GM12801 (cell line): ENCODE results near the gene CCDC187.

Source experiments
- CTCF ChIP-seq: IDR thresholded peaks from one replicate; pipeline ENCODE4 v1.5.1; 2011; ENCODE audit warnings: control low read depth; ENCODE audit not compliant: insufficient read length; ENCODE audit errors: extremely low read depth

Gene CCDC187

GRCh38 chr9:136342181-136343120, 38.6 kb upstream of the CCDC187 start:
- no peak for TF ChIP-seq CTCF

DNA sequence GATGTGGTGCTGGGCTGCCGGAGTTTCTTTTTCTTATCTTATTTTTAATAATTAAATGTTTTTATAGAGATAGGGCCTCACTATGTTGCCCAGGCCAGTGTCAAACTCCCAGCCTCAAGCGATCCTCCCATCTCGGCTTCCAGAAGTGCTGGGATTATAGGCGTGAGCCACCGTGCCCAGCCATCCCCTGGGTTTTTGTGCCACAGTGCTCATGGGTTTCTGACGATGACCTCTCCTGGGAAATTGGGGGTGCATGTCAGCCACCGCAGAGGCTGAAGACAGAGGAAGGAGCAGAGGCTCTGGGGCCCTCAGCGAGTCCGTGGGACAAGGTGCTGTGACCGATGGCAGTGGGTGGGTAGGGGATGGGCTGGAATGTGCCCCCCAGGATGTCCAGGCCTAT, 37.9 kb upstream of the CCDC187 start:
- TF ChIP-seq CTCF = no peak

DNA sequence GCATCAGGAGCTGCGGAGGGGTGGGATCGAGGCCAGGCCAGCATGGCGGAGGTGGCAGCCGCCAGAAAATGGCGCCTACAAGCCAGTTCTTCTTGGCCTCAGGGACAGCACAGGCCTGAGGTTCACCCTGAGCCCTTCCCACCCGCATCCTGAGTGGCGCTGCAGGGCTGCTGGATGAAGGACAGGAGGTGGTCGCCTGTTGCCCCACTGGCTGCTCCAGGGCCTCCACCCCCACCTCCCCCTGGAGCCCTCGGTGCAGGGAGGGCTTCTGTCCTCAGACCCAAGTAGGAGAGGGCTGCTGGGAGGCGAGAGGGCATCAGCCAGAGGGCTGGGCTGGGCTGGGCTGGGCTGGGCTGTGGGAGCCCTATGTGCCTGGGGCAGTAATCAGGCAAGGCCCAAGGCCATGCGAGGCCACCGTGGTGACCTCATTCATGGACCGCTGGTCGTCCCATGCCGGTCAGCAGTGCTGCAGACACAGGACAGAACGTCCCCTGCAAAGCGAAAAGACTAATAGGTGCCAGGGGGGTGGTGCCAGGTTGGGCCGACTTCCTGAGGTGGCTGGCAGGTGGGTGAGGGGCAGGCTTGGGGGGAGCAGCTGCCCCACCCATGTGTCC, 37.3 kb upstream of the CCDC187 start:
- TF ChIP-seq CTCF = no peak

DNA sequence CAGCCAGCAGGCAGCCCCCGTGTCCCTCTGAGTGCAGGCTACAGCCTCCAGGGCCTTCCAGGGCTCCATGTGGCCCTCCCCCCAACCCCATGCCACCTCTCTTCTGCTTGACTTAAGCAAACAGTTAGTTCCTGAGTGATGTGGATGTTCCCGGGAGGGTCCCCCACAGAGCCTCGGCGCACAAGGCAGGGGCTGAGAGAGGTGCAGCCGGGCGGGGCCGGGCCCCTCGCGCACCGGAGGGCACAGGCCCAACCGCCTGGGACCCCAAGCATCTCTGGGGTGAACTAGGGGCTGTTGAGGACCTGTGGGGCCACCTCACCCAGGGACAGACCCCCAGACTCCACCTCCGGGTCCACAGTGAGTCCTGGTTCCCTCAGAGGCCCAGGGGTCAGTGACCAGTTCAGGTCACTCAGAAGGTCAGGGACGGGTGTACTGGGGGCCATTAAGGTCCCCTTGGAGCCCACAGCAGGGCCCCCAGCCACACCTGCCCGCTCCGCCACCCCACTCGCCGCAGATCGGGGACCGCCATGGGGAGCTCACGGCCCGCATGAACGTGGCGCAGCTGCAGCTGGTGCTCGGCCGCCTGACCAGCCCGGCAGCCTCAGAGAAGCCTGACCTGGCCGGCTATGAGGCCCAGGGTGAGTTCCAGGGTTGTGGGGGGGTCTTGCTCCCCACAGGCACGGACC, 36.6 kb upstream of the CCDC187 start:
- TF ChIP-seq CTCF = no peak

DNA sequence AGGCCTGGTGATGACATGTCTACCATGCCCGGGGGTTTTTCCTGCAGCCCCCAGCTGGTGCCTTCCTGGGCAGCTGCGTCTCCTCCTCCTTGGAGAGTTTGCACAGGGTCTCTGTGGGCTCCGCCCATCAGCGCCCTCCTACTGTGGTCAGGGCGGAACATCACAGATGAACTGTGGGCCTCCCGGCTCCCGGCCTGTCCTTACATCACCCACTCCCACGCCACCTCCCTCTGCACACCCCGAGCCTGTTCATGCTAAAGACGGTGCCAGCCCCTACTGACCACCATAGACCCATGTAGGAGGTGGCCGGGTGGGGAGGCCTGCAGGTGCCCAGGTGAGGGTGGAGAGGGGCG, 36.0 kb upstream of the CCDC187 start:
- no peak for TF ChIP-seq CTCF

GRCh38 chr9:136339173-136339957, 35.5 kb upstream of the CCDC187 start:
- TF ChIP-seq CTCF = no peak

DNA sequence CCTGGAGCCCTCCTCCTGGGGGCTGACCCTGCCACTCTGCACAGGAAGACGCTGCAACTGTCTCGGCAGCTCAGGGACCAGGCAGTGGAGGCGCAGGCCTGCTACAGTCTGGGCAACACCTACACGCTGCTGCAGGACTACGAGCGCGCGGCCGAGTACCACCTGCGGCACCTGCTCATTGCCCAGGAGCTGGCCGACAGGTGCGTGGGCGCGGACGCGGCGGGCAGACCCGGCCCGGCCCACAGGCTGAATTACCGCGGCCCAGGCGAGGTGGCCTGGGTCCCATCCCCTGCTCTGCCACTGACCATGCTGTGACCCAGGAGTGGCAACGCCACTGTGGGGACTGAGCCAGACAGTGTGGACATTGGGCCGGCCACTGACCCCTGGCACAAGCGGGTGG, 34.6 kb upstream of the CCDC187 start:
- no peak for TF ChIP-seq CTCF
